Measurements from ENCODE around the gene DLGAP1.

The DLGAP1 gene

GRCh38 chr18:3902676-3903075 is 552.4 kb downstream of the DLGAP1 start:
- no peak overlapping the region for H3K27ac ChIP-seq (replicated peaks)
- no peak overlapping the region for H3K4me3 ChIP-seq (replicated peaks; ENCODE audit: insufficient read depth, low read length)
- peaks cover 4% of the 10 kb centered on the region for H3K27me3 ChIP-seq (ENCODE audit: insufficient read depth, poor library complexity, severe bottlenecking)
- TF ChIP-seq SPI1 (IDR thresholded peaks at IDR 0.05; ENCODE audit: borderline replicate concordance, low read depth) (no peak), GABPA (IDR thresholded peaks at IDR 0.05; ENCODE audit: low read depth) (no peak), REST (IDR thresholded peaks at IDR 0.05; ENCODE audit: insufficient replicate concordance, low read depth) (no peak), POLR2AphosphoS5 (IDR thresholded peaks at IDR 0.05; ENCODE audit: low read depth) (no peak)
- TF ChIP-seq, protein P1, sequence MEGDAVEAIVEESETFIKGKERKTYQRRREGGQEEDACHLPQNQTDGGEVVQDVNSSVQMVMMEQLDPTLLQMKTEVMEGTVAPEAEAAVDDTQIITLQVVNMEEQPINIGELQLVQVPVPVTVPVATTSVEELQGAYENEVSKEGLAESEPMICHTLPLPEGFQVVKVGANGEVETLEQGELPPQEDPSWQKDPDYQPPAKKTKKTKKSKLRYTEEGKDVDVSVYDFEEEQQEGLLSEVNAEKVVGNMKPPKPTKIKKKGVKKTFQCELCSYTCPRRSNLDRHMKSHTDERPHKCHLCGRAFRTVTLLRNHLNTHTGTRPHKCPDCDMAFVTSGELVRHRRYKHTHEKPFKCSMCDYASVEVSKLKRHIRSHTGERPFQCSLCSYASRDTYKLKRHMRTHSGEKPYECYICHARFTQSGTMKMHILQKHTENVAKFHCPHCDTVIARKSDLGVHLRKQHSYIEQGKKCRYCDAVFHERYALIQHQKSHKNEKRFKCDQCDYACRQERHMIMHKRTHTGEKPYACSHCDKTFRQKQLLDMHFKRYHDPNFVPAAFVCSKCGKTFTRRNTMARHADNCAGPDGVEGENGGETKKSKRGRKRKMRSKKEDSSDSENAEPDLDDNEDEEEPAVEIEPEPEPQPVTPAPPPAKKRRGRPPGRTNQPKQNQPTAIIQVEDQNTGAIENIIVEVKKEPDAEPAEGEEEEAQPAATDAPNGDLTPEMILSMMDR (IDR thresholded peaks at IDR 0.05; ENCODE audit: insufficient read depth, low read length), result no peak
- no peak for DNase-seq (ENCODE audit: low read depth in 1 of 2, low spot score in 1 of 2)

- peaks cover 4% of the 10 kb centered on the region for H3K27me3 ChIP-seq (ENCODE audit: insufficient read depth, poor library complexity, severe bottlenecking)
- TF ChIP-seq GABPA (IDR thresholded peaks at IDR 0.05; ENCODE audit: low read depth), result no peak
- TF ChIP-seq REST (IDR thresholded peaks at IDR 0.05; ENCODE audit: insufficient replicate concordance, low read depth), result no peak
- no peak for TF ChIP-seq SPI1 (IDR thresholded peaks at IDR 0.05; ENCODE audit: borderline replicate concordance, low read depth)
- no peak for TF ChIP-seq POLR2AphosphoS5 (IDR thresholded peaks at IDR 0.05; ENCODE audit: low read depth)
- TF ChIP-seq, protein P1 (IDR thresholded peaks at IDR 0.05; ENCODE audit: insufficient read depth, low read length), result no peak
- DNase-seq (ENCODE audit: low read depth in 1 of 2, low spot score in 1 of 2), result no peak
- no peak overlapping the region for H3K4me3 ChIP-seq (replicated peaks; ENCODE audit: insufficient read depth, low read length)
- no peak overlapping the region for H3K27ac ChIP-seq (replicated peaks)
Observed at GRCh38 chr18:3901811-3902210, 553.3 kb downstream of the DLGAP1 start.

GRCh38 chr18:3901042-3901441 is 554.1 kb downstream of the DLGAP1 start:
- DNase-seq (ENCODE audit: low read depth in 1 of 2, low spot score in 1 of 2), result no peak
- Histone ChIP-seq H3K27ac (replicated peaks) (no peak overlapping the region), H3K27me3 (ENCODE audit: insufficient read depth, poor library complexity, severe bottlenecking) (peaks cover 4% of the 10 kb centered on the region), H3K4me3 (replicated peaks; ENCODE audit: insufficient read depth, low read length) (no peak overlapping the region)
- no peak for TF ChIP-seq REST (IDR thresholded peaks at IDR 0.05; ENCODE audit: insufficient replicate concordance, low read depth)
- TF ChIP-seq, protein P1 (IDR thresholded peaks at IDR 0.05; ENCODE audit: insufficient read depth, low read length), result no peak
- no peak for TF ChIP-seq GABPA (IDR thresholded peaks at IDR 0.05; ENCODE audit: low read depth)
- TF ChIP-seq POLR2AphosphoS5 (IDR thresholded peaks at IDR 0.05; ENCODE audit: low read depth), result no peak
- TF ChIP-seq SPI1 (IDR thresholded peaks at IDR 0.05; ENCODE audit: borderline replicate concordance, low read depth), result no peak

Data from HL-60 (cell line).